Skeletal muscle cell (primary cell): ENCODE results near the gene SHCBP1.
A peak's percentile ranks its signal among the peaks of the same experiment; 100 is the strongest.
"Not testable (repeated sequence)": the region's sequence is repeated elsewhere in the genome, so short reads cannot be mapped to it uniquely, and the experiment has no call there.

ENCODE experiments used
- DNase-seq: peaks from one replicate; pipeline ENCODE4 v3.0.0-alpha.2; 2010; ENCODE audit warnings: low read depth
- H3K4me3 ChIP-seq: 2 replicates; pipeline ENCODE4 v1.5.1; 2011; ENCODE audit warnings: low read depth, mild to moderate bottlenecking, control low read depth, low read length, moderate library complexity

SHCBP1 gene, protein sequence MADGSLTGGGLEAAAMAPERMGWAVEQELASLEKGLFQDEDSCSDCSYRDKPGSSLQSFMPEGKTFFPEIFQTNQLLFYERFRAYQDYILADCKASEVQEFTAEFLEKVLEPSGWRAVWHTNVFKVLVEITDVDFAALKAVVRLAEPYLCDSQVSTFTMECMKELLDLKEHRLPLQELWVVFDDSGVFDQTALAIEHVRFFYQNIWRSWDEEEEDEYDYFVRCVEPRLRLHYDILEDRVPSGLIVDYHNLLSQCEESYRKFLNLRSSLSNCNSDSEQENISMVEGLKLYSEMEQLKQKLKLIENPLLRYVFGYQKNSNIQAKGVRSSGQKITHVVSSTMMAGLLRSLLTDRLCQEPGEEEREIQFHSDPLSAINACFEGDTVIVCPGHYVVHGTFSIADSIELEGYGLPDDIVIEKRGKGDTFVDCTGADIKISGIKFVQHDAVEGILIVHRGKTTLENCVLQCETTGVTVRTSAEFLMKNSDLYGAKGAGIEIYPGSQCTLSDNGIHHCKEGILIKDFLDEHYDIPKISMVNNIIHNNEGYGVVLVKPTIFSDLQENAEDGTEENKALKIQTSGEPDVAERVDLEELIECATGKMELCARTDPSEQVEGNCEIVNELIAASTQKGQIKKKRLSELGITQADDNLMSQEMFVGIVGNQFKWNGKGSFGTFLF

DNA sequence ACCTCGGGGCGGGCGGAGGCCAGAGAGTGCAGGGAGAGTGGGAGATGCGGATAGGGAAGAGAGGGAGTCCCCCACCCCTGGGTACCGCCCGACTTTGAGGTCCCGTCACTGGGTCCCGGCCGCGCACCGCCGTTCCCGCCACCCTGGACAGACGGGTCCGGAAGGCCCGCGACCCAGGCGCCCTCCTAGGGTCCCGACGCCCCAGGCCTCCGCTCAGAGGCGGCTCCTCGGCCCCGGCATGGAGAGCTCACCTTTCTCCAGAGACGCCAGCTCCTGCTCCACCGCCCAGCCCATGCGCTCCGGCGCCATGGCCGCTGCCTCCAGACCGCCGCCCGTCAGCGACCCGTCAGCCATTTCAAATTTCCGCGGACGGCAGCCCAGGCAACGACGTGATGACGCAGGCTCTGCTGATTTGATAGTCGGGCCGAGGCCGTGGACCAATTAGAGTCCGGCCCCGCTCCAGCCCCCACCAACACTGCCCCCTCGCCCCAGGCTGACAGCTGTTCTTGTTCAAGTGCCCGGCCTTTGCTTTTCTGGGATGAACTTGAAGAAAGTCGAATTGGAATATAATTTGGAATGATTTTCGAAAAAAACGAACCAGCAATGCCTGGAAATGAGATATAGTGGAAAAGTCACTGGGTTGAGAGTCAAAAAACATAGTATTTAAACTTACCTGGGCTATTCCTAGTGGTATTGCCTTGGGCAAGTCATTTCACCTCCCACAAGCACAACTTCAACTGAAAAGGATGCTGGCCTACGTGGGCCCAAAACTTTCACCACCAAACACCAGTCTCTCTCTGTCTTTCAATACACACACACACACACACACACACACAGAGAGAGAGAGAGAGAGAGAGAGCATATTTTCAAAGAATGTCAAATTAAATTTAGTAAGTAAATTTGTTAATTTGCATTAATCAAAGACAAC is at the start of gene SHCBP1:
SHCBP1 (minus strand) TSS at position 374 of the 928 bp plus-strand sequence; CDS start at position 354, 20 bp downstream.
- peak within 1 kb of the TSS; percentile 89 for H3K4me3 ChIP-seq
- DNase-seq, result peak; percentile 47

DNA sequence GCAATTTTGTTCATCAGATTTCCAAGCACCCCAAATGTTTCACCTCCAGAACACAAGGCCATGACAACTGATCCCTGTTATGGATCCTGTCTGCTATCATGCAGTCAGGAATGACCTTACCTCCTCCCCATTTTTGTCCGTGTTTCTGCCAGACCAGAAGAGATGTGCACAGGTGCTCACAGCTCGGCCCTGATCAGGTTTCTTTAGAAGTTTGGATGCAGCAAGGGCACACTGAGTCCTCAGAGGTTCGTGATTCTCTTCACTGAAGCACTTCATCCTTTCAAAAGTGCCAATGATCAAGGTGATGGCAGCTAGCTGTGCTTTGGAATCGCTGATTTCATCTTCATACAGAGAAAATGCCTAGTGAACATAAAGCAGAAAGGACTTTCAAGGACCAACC is 40.9 kb upstream of the SHCBP1 start:
- H3K4me3 ChIP-seq, result no peak overlapping the region
- no peak for DNase-seq

DNA sequence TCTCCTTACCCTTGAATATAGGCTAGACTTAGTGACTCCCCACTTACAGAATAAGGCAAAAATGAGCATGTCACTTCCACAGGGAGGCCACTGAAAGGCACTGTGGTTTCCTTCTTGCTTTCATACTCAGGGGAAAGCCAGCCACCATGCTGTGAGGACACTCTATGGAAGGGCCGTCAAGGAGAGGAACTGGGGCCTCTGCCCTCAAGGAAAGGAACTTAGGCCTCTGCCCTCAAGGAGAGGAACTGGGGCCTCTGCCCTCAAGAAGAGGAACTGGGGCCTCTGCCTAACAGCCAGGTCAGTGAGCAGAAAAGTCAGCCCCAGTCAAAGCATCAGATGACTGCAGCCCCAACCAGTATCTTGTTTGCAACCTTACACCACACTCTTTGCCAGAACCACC is 37.7 kb upstream of the SHCBP1 start:
- no peak for DNase-seq
- no peak overlapping the region for H3K4me3 ChIP-seq

DNA sequence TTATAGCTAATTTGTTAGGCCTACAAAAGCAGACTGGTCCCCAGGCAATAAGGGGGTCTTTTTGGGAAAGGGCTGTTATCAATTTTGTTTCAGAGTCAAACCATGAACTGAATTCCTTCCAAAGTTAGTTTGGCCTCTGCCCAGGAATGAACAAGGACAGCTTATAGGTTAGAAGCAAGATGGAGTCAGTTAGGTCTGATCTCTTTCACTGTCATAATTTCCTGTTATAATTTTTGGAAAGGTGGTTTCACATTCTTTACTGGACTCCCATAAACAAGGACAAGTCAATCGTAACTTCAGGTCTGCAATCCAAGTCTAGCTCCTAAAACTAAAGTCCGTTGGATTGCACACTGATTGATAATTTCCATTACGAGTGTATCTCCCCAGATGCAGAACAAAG is 30.1 kb upstream of the SHCBP1 start:
- no peak overlapping the region for H3K4me3 ChIP-seq
- no peak for DNase-seq

DNA sequence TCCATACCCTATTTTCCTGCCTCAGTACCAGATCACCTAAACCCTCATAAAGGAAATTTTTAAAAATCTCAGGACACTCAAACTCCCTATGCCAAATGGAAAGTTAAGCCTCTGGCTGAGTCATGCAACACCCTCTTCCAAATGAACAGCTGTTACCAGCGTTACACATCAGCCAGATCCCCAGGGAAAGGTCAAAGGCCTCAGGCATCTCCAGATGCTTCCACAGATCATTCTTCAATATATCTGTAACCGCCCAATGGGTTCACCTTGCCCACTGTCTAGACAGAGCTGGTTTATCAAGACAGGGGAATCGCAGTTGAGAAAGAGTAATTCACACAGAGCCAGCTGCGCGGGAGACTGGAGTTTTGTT is 29.1 kb upstream of the SHCBP1 start:
- DNase-seq, result peak; percentile 58
- no peak overlapping the region for H3K4me3 ChIP-seq

DNA sequence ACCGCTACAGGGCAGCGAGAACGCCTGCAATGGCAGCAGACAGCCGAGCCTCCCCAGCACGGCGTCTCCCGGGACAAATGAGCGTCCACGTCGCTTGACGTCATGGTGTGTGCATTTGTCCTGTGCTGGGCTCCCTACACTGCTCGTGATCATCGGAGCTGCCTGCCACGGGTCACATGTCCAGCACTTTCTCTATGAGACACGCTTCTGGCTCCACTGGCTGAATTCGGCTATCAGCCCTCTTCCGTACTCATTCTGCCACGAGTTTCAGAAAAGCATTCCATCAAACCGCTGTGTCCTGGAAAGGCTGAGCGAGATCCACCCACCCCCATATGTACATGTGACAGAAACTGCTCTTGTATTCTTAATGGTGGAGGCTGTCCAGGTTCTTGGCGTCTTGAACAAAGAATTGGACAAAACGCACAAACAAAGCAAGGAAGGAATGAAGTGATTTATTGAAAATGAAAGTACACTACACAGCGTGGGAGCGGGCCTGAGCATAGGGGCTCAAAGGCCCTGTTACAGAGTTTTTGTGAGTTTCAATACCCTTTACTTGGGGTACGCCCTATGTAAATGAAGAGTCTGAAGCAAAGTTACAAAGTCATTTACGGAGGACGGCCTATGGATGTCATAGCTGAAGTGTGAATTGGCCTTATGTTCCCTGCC is 28.5 kb upstream of the SHCBP1 start:
- H3K4me3 ChIP-seq, result no peak overlapping the region
- DNase-seq, result no peak

DNA sequence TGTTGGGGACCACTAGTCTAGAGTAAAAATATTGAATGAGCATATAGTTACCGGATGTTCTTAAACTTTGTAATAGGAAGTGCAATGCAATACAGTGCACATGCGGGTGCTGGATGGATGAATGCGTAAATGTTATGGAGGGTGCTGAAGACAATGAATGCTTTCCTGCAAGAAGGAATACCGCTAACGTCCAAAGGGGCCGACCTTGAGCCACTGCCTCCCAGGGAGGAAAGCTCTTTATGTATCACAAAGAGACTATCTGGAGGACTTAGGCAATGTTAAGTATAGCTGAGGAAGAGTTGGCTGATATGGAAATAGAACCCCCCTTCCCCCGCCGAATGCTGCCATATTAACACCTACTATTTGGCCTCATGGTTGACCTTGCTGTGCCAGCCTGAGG is 27.5 kb upstream of the SHCBP1 start:
- no peak overlapping the region for H3K4me3 ChIP-seq

DNA sequence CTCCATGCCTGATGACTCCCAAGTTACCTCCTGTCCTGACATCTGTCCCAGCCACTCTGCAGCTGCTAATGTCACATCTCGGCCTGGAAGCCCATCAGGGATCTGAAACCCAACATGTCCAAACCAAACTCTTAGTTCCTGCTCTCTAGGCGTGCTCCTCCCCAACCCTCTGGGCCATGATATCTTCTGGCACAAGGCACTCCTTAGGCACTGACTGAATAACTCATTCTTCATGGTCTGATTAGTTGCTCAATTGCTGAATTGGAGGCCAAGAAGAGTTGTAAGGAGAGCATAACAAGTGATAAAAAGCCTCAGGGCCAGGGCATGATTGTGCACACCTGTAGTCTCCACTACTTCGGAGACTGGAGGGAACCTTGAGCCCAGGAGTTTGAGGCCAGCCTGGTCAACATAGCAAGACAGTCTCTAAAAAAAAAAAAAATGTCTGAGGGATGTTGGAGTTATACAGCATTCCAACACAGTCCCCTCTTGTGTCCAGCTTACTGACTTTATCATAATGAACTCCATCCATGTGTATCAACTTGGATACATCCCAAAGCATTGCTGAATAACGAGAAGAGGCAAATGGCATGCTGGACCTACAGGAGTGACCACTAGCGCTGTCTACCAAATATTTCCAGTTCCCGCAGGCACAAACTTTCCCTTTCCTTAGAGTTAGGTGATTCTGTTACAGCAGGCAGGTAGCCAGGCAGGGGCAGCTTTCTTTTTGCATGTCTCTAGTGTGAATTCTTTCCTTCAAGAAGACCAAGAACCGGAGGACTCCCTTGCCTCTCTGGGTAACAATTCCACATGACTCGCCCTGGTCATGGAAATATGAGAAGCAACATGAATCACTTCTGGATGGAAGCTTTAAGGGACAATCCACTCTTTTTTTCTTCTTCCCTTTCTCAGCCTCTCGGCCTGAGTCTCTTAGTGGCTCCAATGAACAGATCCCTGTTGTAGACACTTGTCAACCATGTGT is 18.1 kb upstream of the SHCBP1 start:
- DNase-seq, result peak; percentile 18
- H3K4me3 ChIP-seq, result no peak overlapping the region

More for the DNA sequence above, 27.5 kb upstream of the SHCBP1 start:
- DNase-seq, result no peak

DNA sequence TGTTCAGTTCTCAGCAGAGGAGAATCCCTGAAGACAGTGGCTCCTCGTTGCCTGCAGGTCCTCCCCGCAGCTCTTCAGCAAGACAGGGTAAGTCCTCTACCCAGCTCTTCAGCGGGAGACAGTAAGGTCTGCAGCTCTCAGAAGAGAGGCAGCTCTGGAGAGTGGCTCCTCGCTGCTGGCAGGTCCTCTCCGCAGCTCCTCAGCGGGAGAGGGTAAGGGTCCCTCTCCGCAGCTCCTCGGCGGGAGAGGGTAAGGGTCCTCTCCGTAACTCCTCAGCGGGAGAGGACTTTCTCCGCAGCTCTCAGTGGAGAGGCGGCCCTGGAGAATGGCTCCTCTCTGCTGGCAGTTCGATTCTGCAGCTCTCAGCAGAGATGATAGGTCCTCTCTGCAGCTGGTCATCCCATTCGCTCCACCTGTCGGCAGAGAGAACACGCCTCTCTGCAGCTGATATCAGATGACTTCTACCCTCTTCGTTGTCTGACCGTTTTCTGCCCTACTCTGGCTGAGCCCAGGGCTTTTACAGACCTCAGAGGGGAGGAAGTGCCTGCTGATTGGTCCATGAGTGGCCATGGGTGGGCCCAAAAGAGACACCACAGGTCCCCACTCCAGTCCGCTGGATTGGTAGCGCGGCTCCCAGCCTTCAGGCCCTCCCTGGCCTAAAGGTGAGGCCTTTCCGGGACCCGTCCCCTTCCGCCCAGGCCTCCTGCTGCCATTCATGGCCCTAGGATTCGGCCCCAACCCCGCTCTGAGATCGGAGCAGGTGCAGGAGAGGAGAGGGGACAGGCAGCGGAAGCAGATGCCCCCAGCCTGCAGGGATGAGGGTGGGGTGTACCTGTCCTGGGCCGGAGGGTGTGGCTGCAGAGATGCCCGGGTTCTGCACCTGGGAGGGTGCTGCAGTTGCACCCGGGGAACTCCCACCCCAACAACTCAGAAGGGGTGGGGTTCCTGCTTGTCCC is 11.9 kb upstream of the SHCBP1 start:
- peak overlapping the region; percentile 18 for H3K4me3 ChIP-seq
- DNase-seq, result no peak

DNA sequence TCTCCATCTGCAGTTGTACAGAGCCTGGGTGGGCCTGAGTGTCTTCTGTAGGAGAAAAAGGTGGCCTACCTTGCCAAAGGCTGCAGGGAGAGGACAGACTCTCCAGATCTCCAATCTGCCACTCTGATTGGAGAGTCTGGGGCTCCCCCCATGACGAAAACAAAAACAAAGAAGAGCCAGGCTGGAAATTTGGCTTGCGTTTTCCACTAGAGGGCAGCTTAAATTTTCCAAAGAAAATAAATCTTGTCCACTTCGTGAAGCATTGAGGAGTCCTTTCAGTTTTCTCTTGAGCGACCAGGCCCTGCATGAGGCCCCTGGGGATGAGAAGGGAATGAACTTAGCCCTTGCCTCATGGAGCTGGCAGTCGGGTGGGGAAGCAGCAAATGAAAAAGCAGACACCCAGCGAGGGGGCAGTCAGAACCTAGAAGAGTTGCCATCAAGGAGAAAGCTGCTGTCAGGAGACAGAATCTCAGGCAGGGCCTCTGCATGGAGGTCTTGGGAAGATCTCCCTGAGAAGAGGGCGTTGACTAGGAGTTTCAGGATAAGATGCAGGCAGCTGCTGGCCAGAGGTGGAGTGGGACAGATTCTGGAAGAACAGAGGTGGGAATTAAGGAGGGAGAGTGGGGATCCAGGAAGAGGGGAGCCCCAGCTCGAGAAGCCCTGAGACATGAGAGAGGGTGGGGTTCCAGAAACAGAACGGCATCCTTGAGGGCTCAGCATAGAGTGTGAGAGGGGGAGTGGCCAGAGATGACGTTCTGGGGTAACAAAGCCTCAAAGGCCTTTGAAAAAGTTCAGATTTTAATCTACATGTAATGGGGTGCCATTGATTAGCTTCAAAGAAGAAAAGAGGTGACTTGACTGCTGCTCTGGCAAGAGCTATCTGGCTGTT is 8.4 kb upstream of the SHCBP1 start:
- no peak for DNase-seq

DNA sequence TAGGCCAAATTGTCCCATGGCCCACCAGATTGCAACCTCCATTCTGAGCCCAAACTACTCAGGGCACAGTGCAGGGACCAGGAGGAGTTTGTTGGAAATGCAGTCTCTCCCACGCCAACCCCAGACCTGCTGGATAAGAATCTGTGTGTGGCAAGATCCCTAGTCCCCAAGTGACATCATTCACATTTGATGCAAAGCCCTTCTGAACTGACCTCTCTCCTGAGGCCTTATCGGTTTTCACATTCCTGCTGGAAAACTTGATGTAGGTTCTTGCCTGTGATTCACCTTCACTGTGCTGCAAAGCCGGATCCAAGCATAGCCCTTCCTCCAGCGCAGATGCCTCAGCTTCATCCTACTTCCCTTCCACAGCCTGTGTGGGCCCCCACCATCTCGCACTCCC is 6.6 kb upstream of the SHCBP1 start:
- no peak for DNase-seq
- no peak overlapping the region for H3K4me3 ChIP-seq

More for the DNA sequence above, 8.4 kb upstream of the SHCBP1 start:
- H3K4me3 ChIP-seq, result no peak overlapping the region

DNA sequence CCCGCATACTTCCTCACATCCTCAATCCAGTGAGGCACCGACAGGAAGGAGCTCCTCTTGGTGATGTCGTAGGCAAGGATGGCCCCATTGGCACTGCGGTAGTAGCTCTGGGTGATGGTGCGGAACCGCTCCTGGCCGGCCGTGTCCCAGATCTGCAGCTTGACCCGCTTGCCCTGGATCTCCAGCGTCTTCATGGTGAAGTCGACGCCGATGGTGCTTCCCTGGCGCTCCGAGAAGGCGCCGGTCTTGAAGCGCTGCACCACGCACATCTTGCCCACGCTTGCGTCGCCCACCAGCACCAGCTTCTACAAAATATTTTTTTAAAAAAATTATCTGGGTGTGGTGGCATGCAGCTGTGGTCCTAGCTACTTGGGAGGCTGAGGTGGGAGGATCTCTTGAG is 5.5 kb upstream of the SHCBP1 start:
- not testable (repeated sequence) for DNase-seq, H3K4me3 ChIP-seq

DNA sequence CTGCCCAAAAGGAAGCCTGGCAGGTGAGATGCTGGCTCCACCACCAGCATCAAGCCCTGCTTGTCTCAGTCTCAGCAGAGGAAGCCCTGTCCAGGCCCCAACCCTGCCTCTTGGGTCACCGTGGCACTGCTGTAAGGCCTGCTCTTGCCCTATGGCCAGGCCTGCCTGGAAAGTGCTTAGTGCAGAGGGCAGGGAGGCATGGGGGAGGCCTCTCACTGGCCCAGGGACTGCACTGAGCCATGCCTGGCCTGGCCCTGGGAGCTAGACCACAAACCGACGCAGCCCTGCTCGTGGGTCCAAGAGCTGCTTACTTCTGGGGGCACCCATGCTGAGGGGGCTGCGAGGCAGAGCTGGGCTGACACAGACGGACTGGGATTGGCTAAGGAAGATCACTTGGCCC is 3.7 kb upstream of the SHCBP1 start:
- not testable (repeated sequence) for DNase-seq

DNA sequence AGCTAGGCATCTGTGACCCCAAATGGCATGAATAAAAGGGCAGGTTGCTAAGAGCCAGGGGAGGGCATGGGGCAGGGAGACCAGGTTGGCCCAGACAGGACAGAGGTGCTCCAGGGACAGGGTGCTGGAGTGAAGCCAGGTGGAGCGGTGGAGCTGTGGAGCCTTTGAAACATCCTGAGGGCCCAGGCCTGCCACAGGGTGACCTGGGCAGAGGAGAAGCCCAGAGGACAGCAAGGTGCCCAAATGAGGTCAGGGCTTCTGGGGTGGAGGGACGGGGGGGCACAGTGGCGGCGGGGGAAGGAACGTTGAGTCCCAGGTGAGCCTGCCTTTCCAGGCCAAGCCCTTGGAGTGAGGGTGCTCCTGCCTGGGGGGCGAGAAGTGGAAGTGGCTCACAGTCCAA is 2.5 kb upstream of the SHCBP1 start:
- H3K4me3 ChIP-seq, DNase-seq: not testable (repeated sequence)

More for the DNA sequence above, 3.7 kb upstream of the SHCBP1 start:
- not testable (repeated sequence) for H3K4me3 ChIP-seq

DNA sequence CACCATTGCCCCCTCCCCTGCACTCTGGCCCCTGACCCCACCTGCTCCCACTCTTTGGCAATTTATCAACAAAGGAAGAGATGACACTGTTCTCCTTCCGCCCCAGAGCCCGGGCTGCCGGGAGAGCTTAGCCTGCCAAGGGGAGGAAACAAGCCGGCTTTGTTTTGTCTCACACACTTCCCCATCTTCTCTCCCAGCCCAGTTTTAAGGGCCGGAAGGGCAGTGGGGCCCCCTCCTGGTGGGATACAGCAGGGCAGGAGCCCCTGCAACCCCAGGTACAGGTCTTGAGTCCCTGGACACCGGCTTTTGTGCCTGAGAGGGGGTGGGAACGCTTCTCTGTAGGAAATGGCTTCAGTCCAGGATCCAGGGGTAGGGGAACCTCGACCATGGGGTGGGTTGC is 2.1 kb upstream of the SHCBP1 start:
- DNase-seq, result not testable (repeated sequence)

DNA sequence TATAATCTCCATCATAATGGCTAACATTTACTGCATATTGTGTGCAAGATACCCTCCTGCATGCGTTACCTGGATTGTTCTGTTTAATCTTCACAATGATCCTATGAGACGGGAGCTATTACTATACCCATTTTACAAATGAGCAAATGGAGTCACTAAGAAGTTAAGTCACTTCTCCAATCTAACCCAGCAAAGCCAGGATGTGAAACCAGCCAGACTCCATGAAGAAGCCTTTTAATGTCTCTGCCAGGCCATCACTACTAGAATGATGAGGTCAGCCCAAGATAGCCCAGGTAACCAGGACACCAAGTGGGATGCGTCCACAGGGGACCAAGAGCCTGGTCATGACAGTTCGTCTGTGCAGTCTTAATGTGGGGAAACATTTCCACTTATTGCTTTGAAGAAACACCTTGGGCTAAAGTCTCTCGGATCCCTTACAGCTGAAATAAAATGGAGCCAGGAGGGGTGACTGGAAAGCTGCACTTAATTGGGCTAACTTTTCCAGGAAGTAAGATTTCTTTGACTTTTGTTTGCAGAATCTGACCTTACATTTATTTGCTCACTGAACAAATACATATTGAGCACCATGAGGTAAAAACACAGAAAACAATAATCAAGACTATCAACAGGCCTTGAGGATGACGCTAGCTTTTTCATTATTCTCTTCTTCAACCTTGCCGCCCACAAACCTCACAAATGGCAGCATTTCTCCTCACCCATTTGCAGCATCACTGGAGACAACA is 926 bp upstream of the SHCBP1 start:
- H3K4me3 ChIP-seq, result no peak overlapping the region

More for the DNA sequence above, 2.1 kb upstream of the SHCBP1 start:
- not testable (repeated sequence) for H3K4me3 ChIP-seq

More for the DNA sequence above, 926 bp upstream of the SHCBP1 start:
- no peak for DNase-seq
